RWPE2 (cell line): ENCODE results near the gene TMEM132E.

ENCODE experiments used
- ATAC-seq: fragments of 200-7000 bp; cut with Tn5 transposase; 3 replicates; pipeline ENCODE4 v1.9.1; 2021; ENCODE audit warnings: low read depth
- DNase-seq: peaks from one replicate; pipeline ENCODE4 v3.0.0-alpha.2; 2020; ENCODE audit warnings: low spot score
- H3K27ac ChIP-seq: fragments of 450-650 bp; 2 replicates; pipeline ENCODE4 v1.5.1; 2017; ENCODE audit warnings: mild to moderate bottlenecking; ENCODE audit not compliant: poor library complexity, severe bottlenecking
- H3K27me3 ChIP-seq: fragments of 250-450 bp; sonication (Bioruptor Pico); 2 replicates; pipeline ENCODE4 v1.5.1; 2021; ENCODE audit warnings: mild to moderate bottlenecking, moderate library complexity; ENCODE audit not compliant: insufficient read depth, poor library complexity, severe bottlenecking
- H3K36me3 ChIP-seq: fragments of 250-450 bp; sonication (Bioruptor Pico); 2 replicates; pipeline ENCODE4 v1.5.1; 2020; ENCODE audit warnings: low read depth, mild to moderate bottlenecking, moderate library complexity
- H3K4me1 ChIP-seq: fragments of 250-450 bp; sonication (Bioruptor Pico); 2 replicates; pipeline ENCODE4 v1.5.1; 2021; ENCODE audit warnings: mild to moderate bottlenecking, moderate library complexity; ENCODE audit not compliant: insufficient read depth, poor library complexity, severe bottlenecking
- H3K4me3 ChIP-seq: fragments of 250-450 bp; sonication (Bioruptor Pico); 2 replicates; pipeline ENCODE4 v1.5.1; 2021; ENCODE audit warnings: mild to moderate bottlenecking, moderate library complexity; ENCODE audit not compliant: severe bottlenecking
- H3K9me3 ChIP-seq: fragments of 250-450 bp; sonication (Bioruptor Pico); 2 replicates; pipeline ENCODE4 v1.5.1; 2021; ENCODE audit warnings: mild to moderate bottlenecking, moderate library complexity; ENCODE audit not compliant: severe bottlenecking
- CTCF ChIP-seq: fragments of 450-650 bp; IDR thresholded peaks from one replicate; pipeline ENCODE4 v1.5.1; 2017; ENCODE audit warnings: mild to moderate bottlenecking, moderate library complexity; ENCODE audit not compliant: poor library complexity, severe bottlenecking

TMEM132E gene

GRCh38 chr17:34579017-34579946 is at the start of gene TMEM132E:
TMEM132E (plus strand) TSS chr17:34579582; CDS start chr17:34581077, 1,495 bp downstream.
- DNase-seq, result no peak
- peaks cover 86% of the 10 kb centered on the region for H3K27me3 ChIP-seq

DNA sequence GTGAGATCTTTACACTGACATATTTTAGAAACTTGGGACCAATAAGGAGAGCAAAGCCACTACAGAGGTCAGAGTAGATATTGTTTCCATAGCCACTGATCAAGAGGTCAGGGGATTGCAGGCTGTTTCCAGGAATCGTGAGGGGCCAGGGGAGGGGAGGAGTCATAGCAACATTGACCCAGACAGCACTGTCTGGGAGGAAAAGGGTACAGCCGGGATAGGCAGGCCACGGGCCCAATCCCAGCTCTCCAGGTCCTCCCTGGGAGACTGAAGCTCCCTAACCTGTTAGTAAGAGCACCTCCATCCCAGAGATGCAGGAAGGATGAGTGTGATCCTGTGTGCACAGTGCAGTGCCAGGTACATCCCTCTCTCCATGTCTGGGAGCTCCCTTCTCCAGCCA is 48.5 kb upstream of the TMEM132E start:
- Histone ChIP-seq H3K4me3 (no peak overlapping the region), H3K36me3 (no peaks in the 10 kb centered on the region), H3K9me3 (no peaks in the 10 kb centered on the region), H3K27me3 (peaks cover 13% of the 10 kb centered on the region), H3K4me1 (no peaks in the 10 kb centered on the region), H3K27ac (no peak overlapping the region)
- TF ChIP-seq CTCF, result no peak
- no peak for DNase-seq
- ATAC-seq, result no peak

More at GRCh38 chr17:34579017-34579946, at the start of gene TMEM132E:
- no peaks in the 10 kb centered on the region for H3K9me3 ChIP-seq
- ATAC-seq, result peak; percentile 30
- no peaks in the 10 kb centered on the region for H3K4me1 ChIP-seq
- no peaks in the 10 kb centered on the region for H3K36me3 ChIP-seq
- no peak within 1 kb of the TSS for H3K27ac ChIP-seq
- peak within 1 kb of the TSS; percentile 12 for H3K4me3 ChIP-seq
- no peak for TF ChIP-seq CTCF

DNA sequence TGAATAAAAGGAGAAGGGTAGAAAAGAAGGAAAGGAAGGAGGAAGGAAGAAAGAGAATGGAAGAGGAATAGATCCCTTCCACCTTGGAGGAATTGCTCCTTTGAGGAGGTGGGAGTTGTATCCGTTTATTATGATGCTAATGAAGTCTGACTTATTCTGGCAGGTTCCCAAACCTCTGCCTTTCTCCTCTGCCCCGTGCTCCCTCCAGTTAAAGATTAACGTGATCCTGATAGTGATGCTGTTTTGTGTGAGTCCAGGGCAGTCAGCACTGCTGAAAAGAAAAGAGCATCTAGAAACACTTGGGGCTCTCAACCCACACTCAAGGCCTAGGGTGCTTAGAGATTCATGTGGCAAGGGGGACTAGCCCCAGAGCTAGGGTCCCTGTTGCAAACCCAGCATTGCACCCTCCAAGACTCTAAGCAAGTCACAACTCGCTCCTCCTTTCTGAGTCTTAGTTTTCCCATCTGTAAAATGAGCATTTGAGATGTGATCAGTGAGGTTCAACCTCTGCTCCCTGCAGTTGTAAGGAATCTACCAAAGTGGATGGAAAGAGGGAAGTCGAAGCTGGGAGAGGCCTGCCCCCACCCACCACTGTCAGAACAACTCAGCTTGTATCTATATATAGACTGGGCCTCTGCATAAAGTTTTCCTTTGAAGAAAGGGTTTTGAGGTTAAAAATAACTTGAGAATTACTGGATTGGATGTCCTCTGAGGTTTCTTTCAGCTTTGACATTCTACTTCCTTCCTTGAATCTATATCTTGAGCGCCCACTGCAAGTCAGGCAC is 46.9 kb upstream of the TMEM132E start:
- H3K27me3 ChIP-seq, result peaks cover 13% of the 10 kb centered on the region
- ATAC-seq (no peak), DNase-seq (no peak)
- TF ChIP-seq CTCF, result no peak
- no peaks in the 10 kb centered on the region for H3K4me1 ChIP-seq
- no peaks in the 10 kb centered on the region for H3K36me3 ChIP-seq
- H3K9me3 ChIP-seq, result no peaks in the 10 kb centered on the region
- no peak overlapping the region for H3K27ac ChIP-seq
- H3K4me3 ChIP-seq, result no peak overlapping the region

DNA sequence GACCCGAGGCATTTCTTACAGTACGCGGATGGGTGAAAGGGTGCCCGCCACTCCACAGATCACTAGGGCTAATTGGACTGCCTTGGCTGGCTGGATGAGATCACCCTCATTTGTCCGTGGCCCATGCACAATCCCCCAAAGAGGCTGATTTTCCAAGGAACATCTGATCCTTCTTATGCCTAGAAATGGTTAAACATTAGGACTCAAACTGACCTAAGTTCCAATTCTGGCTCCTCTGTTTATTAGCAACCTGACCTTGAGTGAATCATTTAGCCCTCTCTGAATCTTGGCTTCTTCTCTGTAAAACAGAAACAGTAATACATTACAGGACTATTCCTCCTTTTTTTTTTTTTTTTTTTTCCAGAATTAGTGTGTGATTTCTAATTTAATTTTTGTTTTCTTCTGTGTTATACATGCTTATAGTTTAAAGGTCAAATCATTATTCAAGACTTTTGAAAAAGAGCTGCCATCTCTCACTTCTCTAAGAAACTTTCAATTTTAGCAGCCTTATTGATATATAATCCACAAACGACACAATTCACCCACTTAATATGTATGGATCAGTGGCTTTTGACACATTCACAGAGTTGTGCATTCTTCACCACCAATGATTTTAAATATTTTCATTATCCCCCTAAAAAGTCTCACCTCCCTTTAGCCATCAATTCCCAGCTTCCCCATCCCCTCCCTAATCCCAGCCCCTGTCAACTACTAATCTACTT is 45.4 kb upstream of the TMEM132E start:
- Histone ChIP-seq H3K27me3 (peaks cover 7% of the 10 kb centered on the region), H3K4me3 (no peak overlapping the region), H3K27ac (no peak overlapping the region), H3K36me3 (no peaks in the 10 kb centered on the region), H3K4me1 (no peaks in the 10 kb centered on the region), H3K9me3 (no peaks in the 10 kb centered on the region)
- TF ChIP-seq CTCF, result no peak
- no peak for ATAC-seq
- DNase-seq, result no peak
